Common myeloid progenitor, CD34-positive (primary cell): ENCODE results near the gene CDH13.

Source experiments
- CTCF ChIA-PET: fragments of 350-600 bp; sonication (Branson Sonifier 250); formaldehyde crosslinking; loops from one replicate; lab custom pipeline; 2021; ENCODE audit warnings: antibody characterized with exemption; lab: Charles Lee
- POLR2A ChIA-PET: fragments of 350-600 bp; sonication (Branson Sonifier 250); formaldehyde crosslinking; loops from one replicate; lab custom pipeline; 2021; ENCODE audit warnings: antibody characterized with exemption; lab: Charles Lee
- DNase-seq, 3 donors: peaks; one replicate each; pipeline versions ENCODE4 v3.0.0 to v3.0.0-alpha.2; 2013
- H3K27ac ChIP-seq, 2 experiments: 1 replicate in 1 of 2; 2 replicates in 1 of 2; pipeline ENCODE4 v1.7.0; 2013; ENCODE audit warnings: inconsistent platforms in 2 of 2, low read length in 2 of 2, mild to moderate bottlenecking in 2 of 2, low read depth in 1 of 2, moderate library complexity in 1 of 2; ENCODE audit not compliant: severe bottlenecking in 2 of 2, insufficient read depth in 1 of 2, poor library complexity in 1 of 2
- H3K27me3 ChIP-seq, 5 experiments: replicated peaks in 2 of 5; 1 replicate in 3 of 5; 2 replicates in 2 of 5; pipeline versions ENCODE4 v1.6.1 to v1.7.0; 2013; ENCODE audit warnings: low read length in 4 of 5, mild to moderate bottlenecking in 2 of 5, moderate library complexity in 2 of 5, inconsistent platforms in 1 of 5; ENCODE audit not compliant: insufficient read depth in 5 of 5, control insufficient read depth in 4 of 5
- H3K36me3 ChIP-seq, 4 experiments: 1 replicate in 2 of 4; 2 replicates in 2 of 4; pipeline versions ENCODE4 v1.6.1 to v1.7.0; 2013; ENCODE audit warnings: low read length in 3 of 4, control low read depth in 1 of 4, mild to moderate bottlenecking in 1 of 4; ENCODE audit not compliant: control insufficient read depth in 4 of 4, insufficient read depth in 4 of 4
- H3K4me1 ChIP-seq, 4 experiments: 1 replicate in 3 of 4; 2 replicates in 1 of 4; pipeline versions ENCODE4 v1.6.1 to v1.7.1; 2013; ENCODE audit warnings: low read length in 3 of 4, mild to moderate bottlenecking in 3 of 4, control low read depth in 1 of 4, inconsistent platforms in 1 of 4, moderate library complexity in 1 of 4; ENCODE audit not compliant: control insufficient read depth in 4 of 4, insufficient read depth in 4 of 4; ENCODE audit errors: control extremely low read depth in 1 of 4
- H3K4me3 ChIP-seq, 7 experiments: 1 replicate in 4 of 7; 2 replicates in 3 of 7; pipeline versions ENCODE4 v1.5.1 to v1.7.0; 2013; ENCODE audit warnings: mild to moderate bottlenecking in 7 of 7, low read length in 6 of 7, moderate library complexity in 6 of 7, inconsistent platforms in 2 of 7, low read depth in 2 of 7, control low read depth in 1 of 7; ENCODE audit not compliant: insufficient read depth in 4 of 7, control insufficient read depth in 1 of 7; ENCODE audit errors: extremely low read depth in 1 of 7
- H3K9me3 ChIP-seq, 5 experiments: 1 replicate in 4 of 5; 2 replicates in 1 of 5; pipeline versions ENCODE4 v1.6.1 to v1.7.1; 2013; ENCODE audit warnings: low read length in 4 of 5, mild to moderate bottlenecking in 2 of 5, inconsistent platforms in 1 of 5, low read depth in 1 of 5, moderate library complexity in 1 of 5; ENCODE audit not compliant: control insufficient read depth in 4 of 5, insufficient read depth in 2 of 5; ENCODE audit errors: control extremely low read depth in 1 of 5
- WGBS: methylation state at CpG from one replicate; pipeline ENCODE4 v1.1.5; 2013; ENCODE audit not compliant: insufficient coverage; 5-methylcytosine and 5-hydroxymethylcytosine counted together

The CDH13 gene

DNA sequence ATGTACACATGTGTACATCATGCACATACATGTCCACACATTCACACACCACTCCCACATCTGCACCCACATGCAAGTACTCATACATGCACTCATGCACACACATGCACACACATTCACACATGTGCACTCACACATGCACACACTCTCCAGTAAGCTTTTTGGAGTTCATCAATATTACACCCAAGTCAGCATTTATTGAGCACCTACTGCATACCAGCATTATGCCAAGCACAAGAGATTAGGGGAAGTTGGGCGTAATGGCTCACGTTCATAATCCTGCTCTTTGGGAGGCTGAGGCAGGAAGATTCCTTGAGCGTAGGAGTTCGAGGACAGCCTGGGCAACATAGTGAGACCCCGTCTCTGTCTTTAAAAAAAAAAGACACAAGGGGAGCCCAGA is 1093.4 kb downstream of the CDH13 start:
- CTCF ChIA-PET, result no interaction called here
- 97% methylated on average over 5 of the region's 5 CpGs for WGBS
- POLR2A ChIA-PET, result no interaction called here
- Histone ChIP-seq H3K4me3 (no peak overlapping the region), H3K9me3 (no peaks in the 10 kb centered on the region), H3K4me1 (no peaks in the 10 kb centered on the region), H3K36me3 (no peaks in the 10 kb centered on the region), H3K27ac (no peak overlapping the region), H3K27me3 (no peaks in the 10 kb centered on the region)
- DNase-seq, result no peak

DNA sequence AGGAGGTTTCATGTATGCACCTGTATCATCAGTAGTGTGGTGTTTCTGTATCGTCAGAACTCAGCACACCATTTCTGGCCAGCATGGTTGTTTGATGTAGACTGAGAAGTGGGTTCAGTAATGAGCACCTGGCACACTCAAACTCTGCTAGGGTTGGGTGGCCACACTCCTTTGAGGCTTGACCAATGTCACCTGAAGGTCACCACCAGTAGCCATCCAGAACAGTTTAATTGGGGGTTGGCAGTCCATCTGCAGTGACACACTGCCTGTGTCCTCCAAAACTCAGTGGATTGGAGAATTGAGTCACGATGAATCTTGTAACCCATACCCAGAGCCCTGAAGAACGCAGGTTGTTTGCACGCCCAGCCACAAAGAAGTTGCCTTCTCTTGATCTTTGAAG is 1094.2 kb downstream of the CDH13 start:
- H3K4me3 ChIP-seq, result no peak overlapping the region
- no peaks in the 10 kb centered on the region for H3K36me3 ChIP-seq
- no peaks in the 10 kb centered on the region for H3K9me3 ChIP-seq
- H3K4me1 ChIP-seq, result peaks cover 0 to 6% (median 2%) of the 10 kb centered on the region in 4 experiments
- H3K27me3 ChIP-seq, result no peaks in the 10 kb centered on the region
- POLR2A ChIA-PET, result no interaction called here
- CTCF ChIA-PET, result no interaction called here
- WGBS, result 100% methylated on average over 4 of the region's 4 CpGs
- no peak for DNase-seq
- no peak overlapping the region for H3K27ac ChIP-seq

GRCh38 chr16:83721676-83722075 is 1094.9 kb downstream of the CDH13 start:
- H3K27ac ChIP-seq, result no peak overlapping the region
- CTCF ChIA-PET, result no interaction called here
- no peaks in the 10 kb centered on the region for H3K36me3 ChIP-seq
- DNase-seq, result no peak
- no peaks in the 10 kb centered on the region for H3K9me3 ChIP-seq
- H3K4me3 ChIP-seq, result no peak overlapping the region
- whole genome bisulfite sequencing, result 94% methylated on average over 2 of the region's 3 CpGs
- POLR2A ChIA-PET, result no interaction called here
- peaks cover 0 to 12% (median 5%) of the 10 kb centered on the region in 4 experiments for H3K4me1 ChIP-seq
- H3K27me3 ChIP-seq, result no peaks in the 10 kb centered on the region

DNA sequence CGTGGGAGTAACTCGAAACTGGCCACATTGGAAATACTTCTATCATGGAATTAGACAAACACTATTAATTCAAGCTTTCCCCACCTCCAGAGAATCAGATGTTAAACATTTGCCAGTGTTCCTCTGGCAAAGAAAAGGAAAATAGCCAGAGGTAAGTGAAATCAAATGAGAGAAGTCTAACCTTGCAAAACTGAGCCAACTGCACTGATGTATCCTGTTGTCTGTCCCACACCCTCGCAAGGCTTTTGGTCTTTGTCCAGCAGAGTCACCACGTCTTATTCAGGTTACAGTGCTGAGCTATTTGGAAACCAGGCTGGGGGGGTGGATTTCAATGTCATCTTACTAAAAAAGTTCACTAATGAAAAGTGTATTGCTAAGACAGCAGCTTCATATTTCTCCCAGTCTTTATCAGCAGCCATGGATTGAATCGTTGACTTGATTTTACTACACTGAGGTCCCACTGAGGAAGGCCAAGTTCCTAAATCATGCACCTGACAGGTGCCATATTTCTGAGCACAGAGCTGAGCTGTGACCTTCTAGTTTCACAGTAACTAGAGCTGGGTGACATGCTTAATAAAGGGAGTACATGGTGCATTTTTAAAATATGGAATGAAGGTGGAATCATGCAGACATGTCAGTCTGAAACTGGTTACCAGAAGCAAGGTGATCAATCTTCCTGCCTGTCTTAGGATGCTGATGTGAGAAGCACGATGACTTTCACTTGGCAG is 1095.9 kb downstream of the CDH13 start:
- H3K4me3 ChIP-seq, result no peak overlapping the region
- ChIA-PET POLR2A (no interaction called here), CTCF (no interaction called here)
- no peak for DNase-seq
- WGBS, result 97% methylated on average over 3 of the region's 6 CpGs
- H3K4me1 ChIP-seq, result peaks cover 0 to 21% (median 14%) of the 10 kb centered on the region in 4 experiments
- H3K27ac ChIP-seq, result no peak overlapping the region
- no peaks in the 10 kb centered on the region for H3K36me3 ChIP-seq
- H3K27me3 ChIP-seq, result no peaks in the 10 kb centered on the region
- H3K9me3 ChIP-seq, result no peaks in the 10 kb centered on the region

DNA sequence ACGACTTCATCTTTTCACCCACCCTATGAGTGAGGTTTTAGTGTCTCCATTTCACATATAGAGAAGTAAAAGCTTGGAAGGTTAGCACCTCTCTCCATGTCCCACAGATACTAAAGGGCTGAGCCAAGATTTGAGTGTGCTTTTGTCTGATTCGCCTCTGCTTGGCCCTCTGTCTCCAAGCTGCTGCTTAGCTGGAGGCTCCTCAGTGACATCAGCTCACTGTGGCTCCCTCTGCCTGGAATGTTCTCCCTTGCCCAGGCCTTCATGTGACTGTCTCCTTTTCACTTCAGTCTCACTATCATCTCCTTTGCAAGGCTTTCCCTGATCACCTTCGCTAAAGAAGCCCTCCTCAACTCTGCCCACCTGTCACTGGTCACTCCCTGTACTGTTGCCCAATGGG is 1096.5 kb downstream of the CDH13 start:
- Histone ChIP-seq H3K4me1 (peaks cover 0 to 28% (median 20%) of the 10 kb centered on the region in 4 experiments), H3K27ac (no peak overlapping the region), H3K27me3 (no peaks in the 10 kb centered on the region), H3K9me3 (peaks cover 0 to 4% (median 0%) of the 10 kb centered on the region in 5 experiments), H3K36me3 (no peaks in the 10 kb centered on the region), H3K4me3 (no peak overlapping the region)
- 96% methylated on average over 3 of the region's 3 CpGs for WGBS
- ChIA-PET POLR2A (no interaction called here), CTCF (no interaction called here)
- no peak for DNase-seq

- Histone ChIP-seq H3K4me3 (no peak overlapping the region), H3K27me3 (no peaks in the 10 kb centered on the region), H3K4me1 (peaks cover 0 to 30% (median 20%) of the 10 kb centered on the region in 4 experiments), H3K36me3 (no peaks in the 10 kb centered on the region), H3K9me3 (peaks cover 0 to 5% (median 4%) of the 10 kb centered on the region in 5 experiments), H3K27ac (no peak overlapping the region)
- CTCF ChIA-PET, result no interaction called here
- DNase-seq, result no peak
- WGBS, result 94% methylated on average over 2 of the region's 2 CpGs
- POLR2A ChIA-PET, result no interaction called here
Observed at GRCh38 chr16:83723901-83724300, 1097.1 kb downstream of the CDH13 start.

GRCh38 chr16:83724585-83724984 is 1097.8 kb downstream of the CDH13 start:
- Histone ChIP-seq H3K27ac (no peak overlapping the region), H3K36me3 (no peaks in the 10 kb centered on the region), H3K4me1 (peaks cover 0 to 30% (median 20%) of the 10 kb centered on the region in 4 experiments), H3K9me3 (peaks cover 0 to 5% (median 4%) of the 10 kb centered on the region in 5 experiments), H3K4me3 (no peak overlapping the region), H3K27me3 (no peaks in the 10 kb centered on the region)
- CTCF ChIA-PET, result interaction anchor here (0.9 kb wide), 1 partner anchor 16 kb away, joined by 3 read pairs; no protein-coding TSS in a partner anchor
- no peak for DNase-seq
- WGBS, result 100% methylated on average over 2 of the region's 2 CpGs
- POLR2A ChIA-PET, result no interaction called here
